ENCODE results near the gene PARS2.

DNA sequence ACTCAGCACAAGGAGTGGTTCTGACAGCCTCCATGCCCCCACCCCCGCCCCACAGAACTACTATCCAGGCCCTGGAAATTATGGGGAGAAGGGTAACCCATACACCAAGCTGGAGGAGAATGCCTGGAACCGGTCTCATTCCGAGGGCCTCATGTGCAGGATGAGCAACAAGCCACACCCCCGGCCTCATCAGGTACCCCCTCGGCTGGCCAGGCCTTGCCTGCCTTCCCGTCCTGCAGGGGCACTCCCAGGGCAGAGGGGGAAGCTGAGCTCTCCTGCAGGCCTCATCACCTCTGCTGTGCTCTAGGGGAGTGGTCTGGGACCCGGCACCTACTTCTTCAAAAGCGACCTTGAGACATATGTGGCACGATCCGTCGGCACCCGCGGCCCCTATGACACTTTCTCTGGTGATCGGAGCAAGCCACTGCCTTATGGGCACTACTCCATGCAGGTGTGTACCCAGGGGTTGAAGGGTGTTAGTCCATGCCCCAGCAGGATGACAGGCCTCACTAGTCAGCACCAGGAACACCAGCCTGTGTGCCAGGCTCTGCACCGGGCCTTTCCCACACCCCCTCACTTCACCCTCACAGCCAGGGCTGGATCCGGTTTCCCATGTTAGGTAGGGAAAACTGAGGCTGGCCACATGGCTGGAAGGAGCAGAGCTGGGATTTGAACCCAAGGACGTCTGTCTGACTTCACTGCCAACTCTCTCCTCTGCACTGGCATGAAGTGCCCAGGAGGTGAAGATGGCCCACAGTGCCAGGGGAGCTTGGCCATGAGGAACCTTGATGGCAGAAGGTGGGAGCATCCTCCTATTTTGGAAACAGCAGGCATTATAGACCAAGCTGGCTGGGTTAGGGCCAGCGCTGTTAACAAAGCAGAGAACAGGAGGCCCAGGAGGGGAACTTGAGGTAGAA is 47.7 kb upstream of the PARS2 start:
- TF ChIP-seq, protein P1, sequence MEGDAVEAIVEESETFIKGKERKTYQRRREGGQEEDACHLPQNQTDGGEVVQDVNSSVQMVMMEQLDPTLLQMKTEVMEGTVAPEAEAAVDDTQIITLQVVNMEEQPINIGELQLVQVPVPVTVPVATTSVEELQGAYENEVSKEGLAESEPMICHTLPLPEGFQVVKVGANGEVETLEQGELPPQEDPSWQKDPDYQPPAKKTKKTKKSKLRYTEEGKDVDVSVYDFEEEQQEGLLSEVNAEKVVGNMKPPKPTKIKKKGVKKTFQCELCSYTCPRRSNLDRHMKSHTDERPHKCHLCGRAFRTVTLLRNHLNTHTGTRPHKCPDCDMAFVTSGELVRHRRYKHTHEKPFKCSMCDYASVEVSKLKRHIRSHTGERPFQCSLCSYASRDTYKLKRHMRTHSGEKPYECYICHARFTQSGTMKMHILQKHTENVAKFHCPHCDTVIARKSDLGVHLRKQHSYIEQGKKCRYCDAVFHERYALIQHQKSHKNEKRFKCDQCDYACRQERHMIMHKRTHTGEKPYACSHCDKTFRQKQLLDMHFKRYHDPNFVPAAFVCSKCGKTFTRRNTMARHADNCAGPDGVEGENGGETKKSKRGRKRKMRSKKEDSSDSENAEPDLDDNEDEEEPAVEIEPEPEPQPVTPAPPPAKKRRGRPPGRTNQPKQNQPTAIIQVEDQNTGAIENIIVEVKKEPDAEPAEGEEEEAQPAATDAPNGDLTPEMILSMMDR (IDR thresholded peaks at IDR 0.05) = no peak
- TF ChIP-seq POLR2AphosphoS5 (IDR thresholded peaks at IDR 0.05) (no peak), POLR2A (IDR thresholded peaks at IDR 0.05) (no peak)

Measured in breast epithelium (tissue), 3 donors.